HepG2 (cell line): ENCODE data around the gene PPP1R12B. TPM values are rescaled to one million over a fixed set of nuclear protein-coding genes. Genes with fewer than 3 reads are reported as not detected.

Experiments
- ATAC-seq: fragments of 200-7000 bp; cut with Tn5 transposase; 3 replicates; pipeline ENCODE4 v1.9.1; 2020; ENCODE audit warnings: mild to moderate bottlenecking, moderate library complexity
- BruUV-seq: library from RNA; stranded (reverse); fragments of 400-500 nt; replicated peaks from 2 replicates; lab custom pipeline; 2021; lab: Mats Ljungman, UMichigan
- CTCF ChIA-PET: fragments of 300-600 bp; formaldehyde crosslinking; extraction: SDS; loops from one replicate; lab custom pipeline; 2021; ENCODE audit warnings: low total read pairs, inconsistent platforms, low intra/inter-chr PET ratio; lab: Yijun Ruan, JAX
- POLR2A ChIA-PET: fragments of 350-600 bp; sonication (Branson Sonifier 250); formaldehyde crosslinking; loops from one replicate; lab custom pipeline; 2020; ENCODE audit warnings: antibody characterized with exemption, inconsistent platforms; lab: Yijun Ruan, JAX
- DNase-seq: peaks from one replicate; pipeline ENCODE4 v3.0.0-alpha.2; 2015; ENCODE audit warnings: low spot score
- FAIRE-seq: peaks from 3 replicates; lab custom pipeline; 2011; peaks lifted over from hg19 to GRCh38; lab: Jason Lieb, UNC
- H2AFZ ChIP-seq: one replicate; pipeline ENCODE4 v1.6.1; 2011; ENCODE audit warnings: low read length, inconsistent platforms
- H3K27ac ChIP-seq: fragments of 300-600 bp; 3 replicates; pipeline ENCODE4 v1.8.0; 2011; ENCODE audit warnings: mixed run types, mild to moderate bottlenecking, mixed read lengths, low read length, inconsistent platforms; ENCODE audit not compliant: insufficient read depth; ENCODE audit errors: extremely low read length
- H3K27me3 ChIP-seq, 2 experiments: fragments of 200-600 bp in 1 of 2; 2 replicates in 1 of 2; 3 replicates in 1 of 2; pipeline versions ENCODE4 v1.6.0 to v1.8.0; 2011; ENCODE audit warnings: low read length in 2 of 2, mild to moderate bottlenecking in 2 of 2, moderate library complexity in 2 of 2, inconsistent platforms in 1 of 2; ENCODE audit not compliant: insufficient read depth in 2 of 2, control insufficient read depth in 1 of 2
- H3K36me3 ChIP-seq, 2 experiments: fragments of 200-600 bp in 1 of 2; replicated peaks in 1 of 2; 2 replicates in 1 of 2; 3 replicates in 1 of 2; pipeline versions ENCODE4 v1.5.1 to v1.8.0; 2011; ENCODE audit warnings: low read length in 2 of 2, inconsistent platforms in 1 of 2; ENCODE audit not compliant: insufficient read depth in 2 of 2, control insufficient read depth in 1 of 2
- H3K4me1 ChIP-seq: 2 replicates; pipeline ENCODE4 v1.5.1; 2012; ENCODE audit warnings: low read length, inconsistent platforms; ENCODE audit not compliant: insufficient read depth
- H3K4me2 ChIP-seq: 2 replicates; pipeline ENCODE4 v1.6.0; 2011; ENCODE audit warnings: low read depth, low read length, inconsistent platforms
- H3K4me3 ChIP-seq, 3 experiments: fragments of 200-600 bp in 1 of 3; sonication (generic), shearing (Covaris generic) in 1 of 3; replicated peaks in 1 of 3; 2 replicates each; pipeline ENCODE4 v1.5.1; 2011 to 2016; ENCODE audit warnings: low read length in 3 of 3, inconsistent platforms in 2 of 3, low read depth in 2 of 3, mild to moderate bottlenecking in 2 of 3, control low read depth in 1 of 3, mixed read lengths in 1 of 3; ENCODE audit not compliant: insufficient read depth in 1 of 3
- H3K79me2 ChIP-seq: one replicate; pipeline ENCODE4 v1.6.1; 2011; ENCODE audit warnings: low read length, inconsistent platforms; ENCODE audit not compliant: insufficient read depth
- H3K9ac ChIP-seq: 2 replicates; pipeline ENCODE4 v1.6.0; 2011; ENCODE audit warnings: mild to moderate bottlenecking, low read depth, low read length, inconsistent platforms; ENCODE audit not compliant: insufficient read depth
- H3K9me3 ChIP-seq: 2 replicates; pipeline ENCODE4 v1.5.1; 2012; ENCODE audit warnings: mild to moderate bottlenecking, low read length
- H4K20me1 ChIP-seq: 2 replicates; pipeline ENCODE4 v1.6.0; 2011; ENCODE audit warnings: inconsistent platforms, mild to moderate bottlenecking, low read length, moderate library complexity; ENCODE audit not compliant: insufficient read depth
- GABPB1 ChIP-seq: IDR thresholded peaks from 2 replicates; pipeline ENCODE4 v1.6.1; 2016; ENCODE audit warnings: mild to moderate bottlenecking, missing genetic modification reagents, moderate library complexity, missing compliant biosample characterization
- ISX ChIP-seq: sonication (generic); formaldehyde crosslinking; conservative IDR thresholded peaks from 2 replicates; pipeline ENCODE4 v1.5.0; 2020; ENCODE audit warnings: missing genetic modification reagents
- NAIF1 ChIP-seq: sonication (generic); formaldehyde crosslinking; IDR thresholded peaks from 2 replicates; pipeline ENCODE4 v1.5.0; 2020; ENCODE audit warnings: mild to moderate bottlenecking, missing genetic modification reagents, borderline replicate concordance
- SMC3 ChIP-seq: IDR thresholded peaks from 2 replicates; pipeline ENCODE4 v1.6.1; 2011; ENCODE audit warnings: low read length, improper control_type of control experiment
- STAG1 ChIP-seq: sonication (generic); formaldehyde crosslinking; IDR thresholded peaks from 2 replicates; pipeline ENCODE4 v1.4.0; 2020; ENCODE audit warnings: missing genetic modification reagents
- WGBS: methylation state at CpG from one replicate; pipeline ENCODE4 v1.1.6; 2017; ENCODE audit warnings: low lambda C conversion rate; 5-methylcytosine and 5-hydroxymethylcytosine counted together
- in situ Hi-C: cut with HindIII; loops from 2 replicates; pipeline ENCODE4 v1.10.0; 2017; ENCODE audit warnings: low pct_unique_long_range_greater_than_20kb; ENCODE audit not compliant: extremely low pct_ligation_motif_present
- intact Hi-C: fragments of 100-400 bp; cut with micrococcal nuclease; formaldehyde crosslinking; loops from one replicate; pipeline ENCODE4 v1.10.0; 2022; ENCODE audit not compliant: unreplicated experiment
- polyA plus RNA-seq, 8 experiments: library from polyadenylated mRNA; depleted of rRNA in 3 of 8; stranded (reverse) in 7 of 8; unstranded in 1 of 8; fragments of >200 nt; fragmentation: Illumina TruSeq in 4 of 8; extraction: Trizol in 4 of 8; gene quantifications; 2 replicates each; pipeline versions ENCODE4 v1.2.1 to v1.2.3, GENCODE V29; 2011 to 2016; ENCODE audit warnings: low read depth in 4 of 8, missing spikeins in 1 of 8, mixed read lengths in 1 of 8; ENCODE audit not compliant: insufficient read depth in 1 of 8
- total RNA-seq, 5 experiments: library from RNA; depleted of rRNA; stranded (reverse); fragments of >200 nt; fragmentation: Illumina TruSeq; extraction: Trizol; gene quantifications; 2 replicates each; pipeline ENCODE4 v1.2.3, GENCODE V29; 2016; ENCODE audit warnings: low read depth in 1 of 5
- TF ChIP-seq, protein P1 (sequence below): sonication (generic); formaldehyde crosslinking; IDR thresholded peaks from 2 replicates; pipeline ENCODE4 v1.5.0; 2020; ENCODE audit warnings: mild to moderate bottlenecking, missing genetic modification reagents, moderate library complexity

PPP1R12B gene
- total and polyA plus RNA-seq, 2 of the 13 experiments (the other 11 are each of a cell fraction or from before 2014, with no cell fraction given) = 12.0 to 13.6 TPM

DNA sequence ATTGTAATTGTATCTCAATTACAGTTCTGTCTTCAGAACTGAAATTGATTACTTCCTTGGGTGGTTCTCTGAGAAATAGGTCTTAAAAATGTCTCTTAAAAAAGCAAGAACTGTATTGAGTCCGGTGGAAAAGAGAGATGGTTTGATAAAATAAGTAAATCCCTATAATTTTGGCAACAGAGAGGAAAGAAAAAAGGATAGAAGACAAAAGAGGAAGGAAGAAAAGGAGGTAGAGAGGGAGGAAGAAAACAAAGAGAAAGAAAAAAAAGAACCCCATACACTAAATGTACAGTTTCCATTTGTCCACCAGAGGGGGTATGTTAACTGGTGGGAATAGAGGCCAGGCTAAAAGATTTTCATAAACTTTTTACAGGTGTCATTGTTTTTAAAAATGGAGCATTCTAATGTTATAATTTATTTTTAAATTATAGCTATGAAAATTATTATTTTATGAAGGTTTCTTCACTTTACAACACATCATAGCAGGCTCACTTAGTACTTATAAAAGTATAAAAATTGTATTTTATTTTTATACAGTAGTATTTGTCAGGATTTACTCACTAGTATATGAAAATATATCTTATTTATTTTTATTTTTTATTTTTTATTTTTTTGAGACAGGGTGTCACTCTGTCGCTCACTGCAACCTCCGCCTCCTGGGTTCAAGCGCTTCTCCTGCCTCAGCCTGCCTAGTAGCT, 4.7 kb upstream of the PPP1R12B start:
- H3K36me3 ChIP-seq = no peaks in the 10 kb centered on the region
- H3K4me1 ChIP-seq = peaks cover 41% of the 10 kb centered on the region
- no peaks in the 10 kb centered on the region for H3K9me3 ChIP-seq
- no peaks in the 10 kb centered on the region; a peak in 1 of 5 replicates for H3K27me3 ChIP-seq
- TF ChIP-seq NAIF1 (CRISPR knock-in tag) = no peak
- TF ChIP-seq, protein P1, sequence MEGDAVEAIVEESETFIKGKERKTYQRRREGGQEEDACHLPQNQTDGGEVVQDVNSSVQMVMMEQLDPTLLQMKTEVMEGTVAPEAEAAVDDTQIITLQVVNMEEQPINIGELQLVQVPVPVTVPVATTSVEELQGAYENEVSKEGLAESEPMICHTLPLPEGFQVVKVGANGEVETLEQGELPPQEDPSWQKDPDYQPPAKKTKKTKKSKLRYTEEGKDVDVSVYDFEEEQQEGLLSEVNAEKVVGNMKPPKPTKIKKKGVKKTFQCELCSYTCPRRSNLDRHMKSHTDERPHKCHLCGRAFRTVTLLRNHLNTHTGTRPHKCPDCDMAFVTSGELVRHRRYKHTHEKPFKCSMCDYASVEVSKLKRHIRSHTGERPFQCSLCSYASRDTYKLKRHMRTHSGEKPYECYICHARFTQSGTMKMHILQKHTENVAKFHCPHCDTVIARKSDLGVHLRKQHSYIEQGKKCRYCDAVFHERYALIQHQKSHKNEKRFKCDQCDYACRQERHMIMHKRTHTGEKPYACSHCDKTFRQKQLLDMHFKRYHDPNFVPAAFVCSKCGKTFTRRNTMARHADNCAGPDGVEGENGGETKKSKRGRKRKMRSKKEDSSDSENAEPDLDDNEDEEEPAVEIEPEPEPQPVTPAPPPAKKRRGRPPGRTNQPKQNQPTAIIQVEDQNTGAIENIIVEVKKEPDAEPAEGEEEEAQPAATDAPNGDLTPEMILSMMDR (CRISPR knock-in tag) = peak; percentile 57
- TF ChIP-seq GABPB1 = no peak
- TF ChIP-seq SMC3 = peak; percentile 65
- peak; percentile 44 for TF ChIP-seq STAG1 (CRISPR knock-in tag)
- TF ChIP-seq ISX = no peak
- TF ChIP-seq, all 625 proteins: peak for 3
- 25% methylated on average over 4 of the region's 4 CpGs for WGBS
- Histone ChIP-seq H3K79me2 (peaks cover 23% of the 10 kb centered on the region), H3K4me3 (peak overlapping the region in 2 of 3 experiments; percentile 25 to 49; a peak in 3 of 6 replicates), H3K4me2 (peak overlapping the region; percentile 68), H3K27ac (no peak overlapping the region), H4K20me1 (no peaks in the 10 kb centered on the region), H2AFZ (peak overlapping the region; percentile 57), H3K9ac (peak overlapping the region; percentile 7; the same call in 1 of the 2 replicates)
- no TSS peak for BruUV-seq
- in situ Hi-C loops = no loop called here
- ChIA-PET POLR2A (no interaction called here), CTCF (interaction anchor here (1.5 kb wide), 1 partner anchor 228 kb away, joined by 6 read pairs; no protein-coding TSS in a partner anchor)
- intact Hi-C loops = loop anchor here (5.0 to 10.0 kb wide), 4 partner anchors 38 to 661 kb away; partner anchors contain the start of genes SYT2 and TMEM183A
- ATAC-seq (no peak), DNase-seq (peak; percentile 56), FAIRE-seq (no peak)
